ENCODE results near the gene FAM151B.

Gene FAM151B

DNA sequence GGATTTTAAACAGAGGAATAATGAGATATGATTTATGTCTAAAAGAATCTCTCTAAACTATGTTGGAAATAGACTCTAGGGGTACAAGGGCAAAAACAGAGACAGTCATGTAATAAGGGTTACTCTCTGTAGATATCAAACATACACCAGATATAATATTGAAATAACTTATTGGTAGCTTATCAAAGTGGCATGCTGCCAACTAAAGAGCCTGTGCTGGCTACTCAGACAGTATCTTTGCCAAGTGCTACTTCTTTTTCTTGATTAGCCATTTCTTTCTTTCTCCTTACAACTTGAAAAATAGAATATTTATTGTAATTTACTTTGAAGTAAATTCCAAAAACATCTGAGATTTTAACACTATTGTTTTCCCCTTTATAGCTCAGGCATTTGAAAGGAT lies 45.2 kb upstream of the FAM151B start:
- TF ChIP-seq GABPA (IDR thresholded peaks at IDR 0.05; ENCODE audit: low read depth) = no peak
- TF ChIP-seq, protein P1, sequence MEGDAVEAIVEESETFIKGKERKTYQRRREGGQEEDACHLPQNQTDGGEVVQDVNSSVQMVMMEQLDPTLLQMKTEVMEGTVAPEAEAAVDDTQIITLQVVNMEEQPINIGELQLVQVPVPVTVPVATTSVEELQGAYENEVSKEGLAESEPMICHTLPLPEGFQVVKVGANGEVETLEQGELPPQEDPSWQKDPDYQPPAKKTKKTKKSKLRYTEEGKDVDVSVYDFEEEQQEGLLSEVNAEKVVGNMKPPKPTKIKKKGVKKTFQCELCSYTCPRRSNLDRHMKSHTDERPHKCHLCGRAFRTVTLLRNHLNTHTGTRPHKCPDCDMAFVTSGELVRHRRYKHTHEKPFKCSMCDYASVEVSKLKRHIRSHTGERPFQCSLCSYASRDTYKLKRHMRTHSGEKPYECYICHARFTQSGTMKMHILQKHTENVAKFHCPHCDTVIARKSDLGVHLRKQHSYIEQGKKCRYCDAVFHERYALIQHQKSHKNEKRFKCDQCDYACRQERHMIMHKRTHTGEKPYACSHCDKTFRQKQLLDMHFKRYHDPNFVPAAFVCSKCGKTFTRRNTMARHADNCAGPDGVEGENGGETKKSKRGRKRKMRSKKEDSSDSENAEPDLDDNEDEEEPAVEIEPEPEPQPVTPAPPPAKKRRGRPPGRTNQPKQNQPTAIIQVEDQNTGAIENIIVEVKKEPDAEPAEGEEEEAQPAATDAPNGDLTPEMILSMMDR (IDR thresholded peaks at IDR 0.05; ENCODE audit: insufficient read depth, low read length) = no peak

DNA sequence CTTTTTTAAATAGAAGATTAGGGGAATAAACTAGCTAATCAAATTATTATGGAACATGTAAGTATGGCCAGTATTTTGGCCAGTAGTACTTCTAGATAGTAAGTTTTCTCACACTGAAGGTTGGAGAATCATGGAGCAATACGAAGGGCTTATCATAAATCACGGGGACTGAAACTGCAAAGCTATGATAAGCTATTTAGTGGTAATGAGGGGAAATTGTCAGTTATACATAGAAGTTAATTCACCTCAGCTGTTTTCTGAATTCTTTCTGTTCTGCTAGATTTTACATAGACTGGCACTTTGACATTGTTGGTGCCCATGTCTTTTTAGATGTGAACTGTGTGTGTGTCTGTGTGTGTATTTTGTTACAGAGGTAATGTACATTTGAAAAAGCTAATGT lies 34.5 kb upstream of the FAM151B start:
- no peak overlapping the region for H3K4me3 ChIP-seq (replicated peaks; ENCODE audit: insufficient read depth, low read length)
- no peak overlapping the region for H3K27ac ChIP-seq (replicated peaks)
- no peaks in the 10 kb centered on the region for H3K27me3 ChIP-seq (ENCODE audit: insufficient read depth, poor library complexity, severe bottlenecking)
- DNase-seq (ENCODE audit: low read depth in 1 of 2, low spot score in 1 of 2) = no peak
- TF ChIP-seq REST (IDR thresholded peaks at IDR 0.05; ENCODE audit: insufficient replicate concordance, low read depth) = no peak
- no peak for TF ChIP-seq SPI1 (IDR thresholded peaks at IDR 0.05; ENCODE audit: borderline replicate concordance, low read depth)
- TF ChIP-seq, protein P1 (IDR thresholded peaks at IDR 0.05; ENCODE audit: insufficient read depth, low read length) = no peak
- TF ChIP-seq POLR2AphosphoS5 (IDR thresholded peaks at IDR 0.05; ENCODE audit: low read depth) = no peak
- no peak for TF ChIP-seq GABPA (IDR thresholded peaks at IDR 0.05; ENCODE audit: low read depth)

More for the DNA sequence above, 45.2 kb upstream of the FAM151B start:
- Histone ChIP-seq H3K27ac (replicated peaks) (no peak overlapping the region), H3K27me3 (ENCODE audit: insufficient read depth, poor library complexity, severe bottlenecking) (no peaks in the 10 kb centered on the region), H3K4me3 (replicated peaks; ENCODE audit: insufficient read depth, low read length) (no peak overlapping the region)
- DNase-seq (ENCODE audit: low read depth in 1 of 2, low spot score in 1 of 2) = no peak

DNA sequence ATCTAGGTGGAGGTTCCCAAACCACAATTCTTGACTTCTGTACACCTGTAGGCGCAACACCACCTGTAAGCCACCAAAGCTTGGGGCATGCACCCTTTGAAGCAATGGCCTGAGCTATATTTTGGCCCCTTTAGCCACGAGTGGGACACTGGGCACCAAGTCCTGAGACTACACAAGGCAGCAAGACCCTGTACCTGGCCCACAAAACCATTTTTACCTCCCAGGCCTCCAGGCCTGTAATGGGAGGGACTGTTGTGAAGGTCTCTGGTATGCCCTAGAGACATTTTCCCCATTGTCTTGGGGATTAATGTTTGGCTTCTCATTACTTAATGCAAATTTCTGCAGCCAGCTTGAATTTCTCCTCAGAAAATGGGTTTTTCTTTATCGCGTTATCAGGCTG lies 24.6 kb upstream of the FAM151B start:
- Histone ChIP-seq H3K27me3 (ENCODE audit: insufficient read depth, poor library complexity, severe bottlenecking) (no peaks in the 10 kb centered on the region), H3K27ac (replicated peaks) (no peak overlapping the region), H3K4me3 (replicated peaks; ENCODE audit: insufficient read depth, low read length) (no peak overlapping the region)
- no peak for TF ChIP-seq SPI1 (IDR thresholded peaks at IDR 0.05; ENCODE audit: borderline replicate concordance, low read depth)
- TF ChIP-seq, protein P1 (IDR thresholded peaks at IDR 0.05; ENCODE audit: insufficient read depth, low read length) = no peak
- no peak for TF ChIP-seq POLR2AphosphoS5 (IDR thresholded peaks at IDR 0.05; ENCODE audit: low read depth)
- TF ChIP-seq GABPA (IDR thresholded peaks at IDR 0.05; ENCODE audit: low read depth) = no peak
- no peak for TF ChIP-seq REST (IDR thresholded peaks at IDR 0.05; ENCODE audit: insufficient replicate concordance, low read depth)
- DNase-seq (ENCODE audit: low read depth in 1 of 2, low spot score in 1 of 2) = no peak
